Thymus (tissue), 11 donors: ENCODE results near the gene DCC. TPM values are rescaled to one million over a fixed set of nuclear protein-coding genes. Genes with fewer than 3 reads are reported as not detected.

ENCODE experiments used
- DNase-seq, 9 donors: peaks; one replicate each; pipeline ENCODE4 v3.0.0-alpha.2; 2013; ENCODE audit warnings: low spot score in 9 of 9, low read depth in 6 of 9, missing footprints in 1 of 9
- H3K27ac ChIP-seq, 2 donors: one replicate each; pipeline ENCODE4 v1.5.1; 2013; ENCODE audit warnings: control low read depth in 1 of 2, low read depth in 1 of 2, low read length in 1 of 2, mild to moderate bottlenecking in 1 of 2, moderate library complexity in 1 of 2
- H3K27me3 ChIP-seq, 2 donors: one replicate each; pipeline ENCODE4 v1.5.1; 2013; ENCODE audit warnings: low read length in 1 of 2; ENCODE audit not compliant: control insufficient read depth in 2 of 2, insufficient read depth in 1 of 2
- H3K36me3 ChIP-seq, 2 donors: one replicate each; pipeline ENCODE4 v1.5.1; 2013; ENCODE audit warnings: low read length in 1 of 2, mild to moderate bottlenecking in 1 of 2, moderate library complexity in 1 of 2; ENCODE audit not compliant: control insufficient read depth in 2 of 2, insufficient read depth in 2 of 2
- H3K4me1 ChIP-seq, 2 donors: one replicate each; pipeline ENCODE4 v1.5.1; 2013; ENCODE audit warnings: low read length in 2 of 2; ENCODE audit not compliant: control insufficient read depth in 2 of 2, insufficient read depth in 2 of 2
- H3K4me3 ChIP-seq, 2 donors: one replicate each; pipeline ENCODE4 v1.5.1; 2013; ENCODE audit warnings: low read length in 2 of 2, control low read depth in 1 of 2, mild to moderate bottlenecking in 1 of 2
- H3K9me3 ChIP-seq, 2 donors: one replicate each; pipeline ENCODE4 v1.5.1; 2013; ENCODE audit warnings: low read length in 1 of 2, mild to moderate bottlenecking in 1 of 2; ENCODE audit not compliant: control insufficient read depth in 2 of 2, insufficient read depth in 1 of 2
- WGBS: extraction: QIAGEN DNeasy Blood & Tissue Kit; methylation state at CpG from one replicate; pipeline ENCODE4 v1.1.7; 2013; 5-methylcytosine and 5-hydroxymethylcytosine counted together
- polyA plus RNA-seq: library from polyadenylated mRNA; stranded (reverse); fragments of 200-250 nt; gene quantifications from one replicate; pipeline ENCODE4 v1.2.3, GENCODE V29; 2013
- total RNA-seq: library from RNA; stranded (reverse); fragments of 120-200 nt; gene quantifications from one replicate; pipeline ENCODE4 v1.2.4, GENCODE V29; 2013
- donor health status: healthy.

DCC gene
- total and polyA plus RNA-seq, 2 donors = 0.68 to 7.6 TPM

DNA sequence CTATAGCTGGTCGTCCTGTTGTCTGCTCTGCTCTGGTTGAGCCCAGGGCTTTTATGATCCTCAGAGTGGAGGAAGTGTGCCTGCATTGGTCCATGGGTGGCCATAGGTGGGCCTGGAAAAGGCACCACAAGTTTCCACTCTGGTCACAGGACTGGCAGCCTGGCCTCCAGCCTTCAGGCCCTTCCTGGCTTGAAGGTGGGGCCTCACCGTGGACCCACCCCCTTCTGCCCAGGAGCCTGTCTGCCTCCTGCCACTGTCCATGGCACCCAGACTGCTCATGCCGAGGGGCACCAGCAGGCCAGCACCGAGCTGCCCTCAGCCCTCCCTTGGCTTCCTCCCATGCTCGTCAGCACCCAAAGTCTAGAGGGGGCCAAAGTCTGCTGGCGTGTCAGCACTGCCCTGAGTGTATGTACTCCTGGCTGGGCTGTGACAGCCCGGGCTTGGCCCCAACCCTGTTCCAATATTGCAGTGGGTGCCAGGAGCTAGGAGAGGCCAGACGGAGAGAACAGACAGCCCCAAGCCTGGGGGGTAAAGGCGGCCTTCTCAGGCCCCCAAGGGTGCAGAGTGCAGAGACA lies 529.4 kb downstream of the DCC start:
- peaks cover 0 to 20% of the 10 kb centered on the region in 2 donors for H3K9me3 ChIP-seq
- no peaks in the 10 kb centered on the region for H3K4me1 ChIP-seq
- no peak overlapping the region for H3K4me3 ChIP-seq
- DNase-seq = no peak
- WGBS = 94% methylated on average over 9 of the region's 9 CpGs
- H3K27me3 ChIP-seq = no peaks in the 10 kb centered on the region
- no peak overlapping the region for H3K27ac ChIP-seq
- H3K36me3 ChIP-seq = no peaks in the 10 kb centered on the region

DNA sequence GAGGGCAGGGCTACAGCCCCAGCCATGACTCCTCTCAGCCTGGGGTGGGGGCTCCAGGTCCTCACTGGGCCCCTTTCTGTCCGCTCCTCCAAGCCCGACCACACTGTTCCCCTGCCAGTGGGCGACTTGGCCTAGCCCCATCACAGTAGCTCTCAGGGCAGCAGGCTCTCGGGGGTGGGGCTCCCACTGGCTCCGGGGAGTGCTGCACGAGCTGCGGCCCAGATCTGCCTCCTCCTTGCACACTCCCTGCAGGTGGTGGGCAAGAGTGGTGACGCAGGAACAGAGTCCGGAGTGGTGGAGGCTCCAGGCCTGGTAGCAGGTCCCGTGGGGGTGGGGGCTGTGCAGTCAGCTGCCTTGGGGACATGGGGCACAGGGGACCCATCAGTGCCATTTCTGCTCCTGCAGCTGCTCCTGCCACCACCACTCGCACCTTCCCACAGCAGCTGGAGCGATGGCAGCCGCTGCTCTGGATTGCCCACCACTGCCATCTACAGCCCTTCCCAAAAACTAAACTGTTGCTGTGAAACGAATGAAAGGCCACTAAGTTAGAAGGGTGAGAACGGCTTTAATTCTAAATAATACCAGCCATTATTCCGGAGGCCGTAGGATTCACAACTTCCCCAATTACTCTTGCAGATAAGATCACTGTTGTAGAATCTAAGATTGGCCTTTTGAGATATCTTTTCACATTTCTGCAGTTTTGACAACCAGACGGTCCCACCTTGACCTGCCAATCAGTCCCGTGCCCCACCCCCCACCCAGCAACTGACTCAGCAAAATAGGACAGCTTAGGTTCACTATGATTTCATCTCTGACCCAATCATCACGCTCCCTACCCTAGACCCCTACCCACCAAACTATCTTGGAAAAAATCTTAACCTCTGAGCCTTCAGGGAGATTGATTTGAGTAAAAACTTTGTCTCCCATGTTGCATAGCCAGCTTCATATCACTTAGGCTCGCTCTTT lies 530.2 kb downstream of the DCC start:
- Histone ChIP-seq H3K4me3 (no peak overlapping the region), H3K27me3 (no peaks in the 10 kb centered on the region), H3K27ac (no peak overlapping the region), H3K9me3 (peaks cover 0 to 20% of the 10 kb centered on the region in 2 donors), H3K36me3 (no peaks in the 10 kb centered on the region), H3K4me1 (no peaks in the 10 kb centered on the region)
- no peak for DNase-seq
- WGBS = 89% methylated on average over 21 of the region's 21 CpGs

DNA sequence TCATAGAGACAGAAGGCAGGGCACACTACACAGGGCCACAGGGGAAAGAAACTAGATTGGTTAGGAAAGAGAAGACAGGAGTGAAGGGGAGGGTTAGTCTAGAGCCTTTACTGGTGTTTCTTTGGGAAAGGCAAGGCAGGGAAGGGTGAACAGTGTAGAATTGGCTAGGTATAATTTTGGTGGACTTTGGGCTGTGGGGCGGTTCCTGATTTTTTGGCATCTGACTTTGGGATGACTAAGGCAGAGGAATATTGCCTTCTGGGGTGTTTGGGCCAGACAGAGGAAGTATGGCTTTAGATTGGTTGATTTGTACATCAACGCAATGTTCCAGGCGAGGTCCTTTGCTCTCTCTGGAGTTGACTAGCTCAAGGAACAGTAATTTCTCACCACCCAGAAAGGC lies 534.8 kb downstream of the DCC start:
- no peaks in the 10 kb centered on the region for H3K36me3 ChIP-seq
- no peak overlapping the region for H3K4me3 ChIP-seq
- no peaks in the 10 kb centered on the region for H3K27me3 ChIP-seq
- no peak overlapping the region for H3K27ac ChIP-seq
- WGBS = 97% methylated on average over 3 of the region's 3 CpGs
- no peaks in the 10 kb centered on the region for H3K4me1 ChIP-seq
- H3K9me3 ChIP-seq = peaks cover 0 to 6% of the 10 kb centered on the region in 2 donors
- DNase-seq = no peak

DNA sequence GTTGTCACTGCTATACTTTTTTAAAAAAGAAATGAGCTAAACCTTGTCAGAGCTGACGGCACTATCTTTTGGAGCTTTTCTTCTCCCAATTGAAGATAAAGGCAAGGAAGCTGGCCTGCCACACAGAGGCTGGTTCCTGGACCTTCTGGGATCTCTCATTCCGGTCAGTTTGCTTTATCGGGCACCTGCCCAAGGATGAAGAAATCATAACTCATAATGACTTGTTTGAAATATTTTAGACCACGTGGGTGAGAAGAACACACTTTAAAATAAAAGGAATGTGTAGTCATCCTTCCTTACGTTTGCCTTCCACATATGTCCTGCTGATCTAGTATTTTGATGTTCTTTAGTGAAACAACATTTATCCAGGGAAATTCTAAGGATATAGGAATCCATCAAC lies 535.7 kb downstream of the DCC start:
- Histone ChIP-seq H3K4me1 (no peaks in the 10 kb centered on the region), H3K9me3 (no peaks in the 10 kb centered on the region), H3K36me3 (no peaks in the 10 kb centered on the region), H3K4me3 (no peak overlapping the region), H3K27me3 (no peaks in the 10 kb centered on the region), H3K27ac (no peak overlapping the region)
- DNase-seq = no peak
- WGBS = 82% methylated on average over 5 of the region's 5 CpGs

DNA sequence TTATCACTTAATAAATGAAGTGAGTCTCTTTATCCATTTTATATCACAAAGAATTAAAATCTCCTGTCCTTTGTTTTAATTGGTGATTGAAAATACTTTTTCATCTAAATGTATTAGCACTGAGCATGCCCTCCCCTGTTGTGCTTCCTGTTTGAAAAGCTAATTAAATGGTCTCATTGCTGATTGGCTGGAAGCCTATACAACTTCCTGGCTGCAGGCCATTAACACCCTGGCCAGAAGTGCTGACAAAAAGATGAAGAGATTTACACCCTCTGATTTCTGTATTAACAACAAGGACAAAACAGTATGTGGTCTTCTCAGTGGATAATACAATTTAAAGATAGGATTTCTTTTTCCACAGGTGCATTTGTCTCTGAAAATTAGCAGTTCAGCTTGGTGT lies 548.0 kb downstream of the DCC start:
- Histone ChIP-seq H3K36me3 (no peaks in the 10 kb centered on the region), H3K9me3 (peaks cover 0 to 13% of the 10 kb centered on the region in 2 donors), H3K27me3 (no peaks in the 10 kb centered on the region), H3K4me3 (no peak overlapping the region), H3K4me1 (no peaks in the 10 kb centered on the region), H3K27ac (no peak overlapping the region)
- no peak for DNase-seq

DNA sequence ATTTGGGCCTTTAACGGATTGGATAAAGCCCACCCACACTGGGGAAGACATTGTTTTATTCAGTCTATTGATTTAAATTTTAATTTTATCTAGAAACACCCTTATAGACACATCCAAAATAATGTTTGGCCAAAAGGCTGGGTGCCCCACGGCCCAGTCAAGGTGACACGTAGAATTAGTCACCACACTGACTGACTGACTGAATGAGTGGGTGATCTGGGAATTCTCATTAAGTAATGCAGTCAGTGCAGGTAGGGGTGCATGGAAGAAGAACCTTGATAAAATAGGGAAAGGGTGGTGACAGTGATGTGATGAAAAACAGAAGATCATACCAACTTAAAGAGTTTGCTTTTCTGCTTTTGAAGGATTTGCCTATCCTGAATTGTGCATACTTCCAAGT lies 554.8 kb downstream of the DCC start:
- Histone ChIP-seq H3K9me3 (no peaks in the 10 kb centered on the region), H3K27ac (no peak overlapping the region), H3K36me3 (no peaks in the 10 kb centered on the region), H3K4me1 (no peaks in the 10 kb centered on the region), H3K27me3 (no peaks in the 10 kb centered on the region), H3K4me3 (no peak overlapping the region)
- DNase-seq = no peak
- WGBS = 91% methylated on average over 3 of the region's 3 CpGs

DNA sequence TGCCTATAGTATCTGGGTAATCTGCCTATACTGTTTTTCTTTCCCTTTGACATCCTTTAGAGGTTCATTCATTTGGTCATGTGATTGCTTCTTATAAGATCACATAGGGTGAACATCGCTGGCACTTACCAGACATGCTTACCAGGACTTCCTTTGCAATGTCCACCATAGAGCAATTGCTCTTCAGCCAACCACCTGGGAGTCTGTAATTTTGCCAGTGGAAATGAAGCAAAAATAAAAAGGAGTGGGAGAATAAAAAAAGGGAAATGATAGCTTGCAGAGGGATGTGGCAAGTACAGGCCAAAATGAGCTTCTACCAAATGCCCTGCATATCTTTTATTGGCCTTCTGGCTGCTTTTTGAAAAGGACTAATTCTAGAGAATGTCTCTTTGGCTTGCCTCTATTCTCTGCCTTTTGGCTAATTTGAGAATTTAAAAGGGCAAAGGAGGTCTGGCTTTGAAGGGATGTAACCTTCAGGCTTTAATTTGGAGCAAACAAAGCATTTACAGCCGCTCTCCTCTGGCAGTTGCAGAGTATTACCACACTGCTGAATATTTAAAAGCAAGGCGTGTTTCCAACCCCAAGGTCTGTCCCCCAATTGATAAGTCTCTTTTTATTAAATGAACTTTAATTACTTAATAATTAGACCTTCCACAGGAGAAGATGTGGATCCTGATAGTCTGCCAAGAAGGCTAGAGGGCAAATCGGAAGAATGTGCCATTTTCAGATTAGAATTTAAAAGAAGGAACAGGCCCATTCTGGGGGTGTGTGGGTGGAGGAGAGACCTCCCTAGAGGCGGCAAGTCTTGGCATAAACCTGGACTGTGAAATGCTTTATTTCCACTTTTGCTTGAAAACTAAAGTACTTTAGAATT lies 557.9 kb downstream of the DCC start:
- Histone ChIP-seq H3K4me1 (no peaks in the 10 kb centered on the region), H3K36me3 (no peaks in the 10 kb centered on the region), H3K9me3 (no peaks in the 10 kb centered on the region), H3K4me3 (no peak overlapping the region), H3K27ac (no peak overlapping the region), H3K27me3 (no peaks in the 10 kb centered on the region)
- no peak for DNase-seq
- 94% methylated on average over 5 of the region's 5 CpGs for WGBS

DNA sequence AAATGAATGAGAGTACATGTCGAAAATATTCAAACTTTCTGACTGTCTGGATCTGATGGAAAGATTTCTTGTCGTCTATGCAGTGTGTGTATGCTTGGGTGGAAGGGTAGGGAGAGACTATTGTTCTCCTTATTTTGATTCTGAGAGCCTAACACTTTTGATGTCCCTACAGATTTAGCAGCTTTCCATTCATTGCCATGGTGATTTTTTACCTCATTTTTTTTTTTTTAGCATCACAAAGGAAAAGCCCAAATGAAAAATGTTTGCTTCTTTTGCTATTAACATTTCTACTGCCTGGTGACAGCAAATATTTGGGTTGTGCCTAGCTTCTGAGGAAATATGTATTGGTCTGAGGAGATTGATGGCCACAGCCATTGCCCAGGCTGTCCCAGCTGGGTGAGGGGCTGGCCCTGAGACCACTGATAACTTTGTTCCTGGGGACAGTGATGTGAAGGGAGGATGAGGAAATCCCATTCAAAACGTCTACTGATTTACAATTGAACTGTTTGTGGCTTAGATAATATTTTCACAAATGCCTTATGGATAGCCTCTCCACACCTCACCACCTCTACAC lies 558.6 kb downstream of the DCC start:
- no peak overlapping the region for H3K27ac ChIP-seq
- no peak for DNase-seq
- H3K36me3 ChIP-seq = no peaks in the 10 kb centered on the region
- no peak overlapping the region for H3K4me3 ChIP-seq
- WGBS = 55% methylated on average over 3 of the region's 3 CpGs
- no peaks in the 10 kb centered on the region for H3K4me1 ChIP-seq
- H3K27me3 ChIP-seq = no peaks in the 10 kb centered on the region
- H3K9me3 ChIP-seq = no peaks in the 10 kb centered on the region
